ENCODE measurements around the gene HYAL2.

HYAL2 gene

GRCh38 chr3:50322386-50323091, at the start of gene HYAL2:
TSS of gene HYAL2 (minus strand) at chr3:50322745. CDS start at chr3:50320489, 2,256 bp downstream.
- DNase-seq, result no peak

GRCh38 chr3:50371133-50371685, 48.7 kb upstream of the HYAL2 start:
- DNase-seq, result no peak

GRCh38 chr3:50370594-50370993, 48.0 kb upstream of the HYAL2 start:
- DNase-seq, result peak; percentile 9

GRCh38 chr3:50369012-50369670, 46.6 kb upstream of the HYAL2 start:
- DNase-seq, result no peak

GRCh38 chr3:50365842-50366220, 43.3 kb upstream of the HYAL2 start:
- DNase-seq, result no peak

GRCh38 chr3:50365080-50365841, 42.7 kb upstream of the HYAL2 start:
- DNase-seq, result no peak

GRCh38 chr3:50364573-50365079, 42.1 kb upstream of the HYAL2 start:
- DNase-seq, result no peak

GRCh38 chr3:50359760-50360110, 37.2 kb upstream of the HYAL2 start:
- no peak for DNase-seq

- peak; percentile 96 for DNase-seq
These were observed 36.6 kb upstream of the HYAL2 start, which contains the start of gene TMEM115 for GRCh38 chr3:50358911-50359759. TSS of gene TMEM115 (minus strand) at chr3:50359521. CDS start at chr3:50359063, 458 bp downstream.

- no peak for DNase-seq
These were observed 35.9 kb upstream of the HYAL2 start for GRCh38 chr3:50358355-50358910.

- DNase-seq, result no peak
These were observed 34.9 kb upstream of the HYAL2 start for GRCh38 chr3:50357481-50357880.

GRCh38 chr3:50356553-50356952, 34.0 kb upstream of the HYAL2 start:
- no peak for DNase-seq

GRCh38 chr3:50355829-50356552, 33.4 kb upstream of the HYAL2 start:
- DNase-seq, result no peak

- no peak for DNase-seq
These were observed 32.3 kb upstream of the HYAL2 start for GRCh38 chr3:50354850-50355249.

- no peak for DNase-seq
These were observed 31.7 kb upstream of the HYAL2 start for GRCh38 chr3:50354186-50354764.

GRCh38 chr3:50353245-50354004, 30.9 kb upstream of the HYAL2 start:
- no peak for DNase-seq

GRCh38 chr3:50352781-50353180, 30.2 kb upstream of the HYAL2 start:
- DNase-seq, result peak; percentile 6

- no peak for DNase-seq
These were observed 28.8 kb upstream of the HYAL2 start for GRCh38 chr3:50351323-50351697.

GRCh38 chr3:50350527-50351322, 28.2 kb upstream of the HYAL2 start, which contains the start of the genes CYB561D2 and NPRL2:
TSS of gene CYB561D2 (plus strand) at chr3:50350862. CDS start at chr3:50351434, 572 bp downstream.
TSS of gene NPRL2 (minus strand) at chr3:50350775. CDS start at chr3:50350652, 123 bp downstream.
- DNase-seq, result peak; percentile 84

Measured in NCI-H2171 treated with DMSO at 0.1 percent for 48 hours (cell line).